Ishikawa (cell line): Measurements from ENCODE around the gene MTSS2.

Source experiments
- CEBPB ChIP-seq: IDR thresholded peaks from 2 replicates; pipeline ENCODE4 v1.6.1; 2012
- CREB1 ChIP-seq: IDR thresholded peaks from 2 replicates; pipeline ENCODE4 v1.6.1; 2012; ENCODE audit warnings: low read depth
- EGR1 ChIP-seq: IDR thresholded peaks from 2 replicates; pipeline ENCODE4 v1.6.1; 2012
- EP300 ChIP-seq: IDR thresholded peaks from 2 replicates; pipeline ENCODE4 v1.6.1; 2012; ENCODE audit warnings: borderline replicate concordance
- MAX ChIP-seq: IDR thresholded peaks from 2 replicates; pipeline ENCODE4 v1.6.1; 2012
- NFIC ChIP-seq: IDR thresholded peaks from 2 replicates; pipeline ENCODE4 v1.6.1; 2012
- RAD21 ChIP-seq: IDR thresholded peaks from 2 replicates; pipeline ENCODE4 v1.6.1; 2012; ENCODE audit warnings: low read depth
- REST ChIP-seq: IDR thresholded peaks from 2 replicates; pipeline ENCODE4 v1.6.1; 2012; ENCODE audit warnings: low read depth, mild to moderate bottlenecking
- TAF1 ChIP-seq: IDR thresholded peaks from 2 replicates; pipeline ENCODE4 v1.6.1; 2012; ENCODE audit warnings: low read depth, mild to moderate bottlenecking
- TCF12 ChIP-seq: IDR thresholded peaks from 2 replicates; pipeline ENCODE4 v1.6.1; 2012; ENCODE audit warnings: low read depth
- TEAD4 ChIP-seq: IDR thresholded peaks from 2 replicates; pipeline ENCODE4 v1.6.1; 2012
- USF1 ChIP-seq: IDR thresholded peaks from 2 replicates; pipeline ENCODE4 v1.6.1; 2012
- YY1 ChIP-seq: IDR thresholded peaks from 2 replicates; pipeline ENCODE4 v1.6.1; 2012; ENCODE audit warnings: low read depth

GRCh38 chr16:70708366-70709246 is 22.8 kb upstream of the MTSS2 start:
- no peak for TF ChIP-seq MAX
- TF ChIP-seq EP300: no peak
- TF ChIP-seq REST: no peak
- no peak for TF ChIP-seq NFIC
- TF ChIP-seq RAD21: no peak
- TF ChIP-seq TCF12: no peak
- TF ChIP-seq TAF1: no peak
- no peak for TF ChIP-seq EGR1
- TF ChIP-seq TEAD4: no peak
- TF ChIP-seq YY1: no peak
- no peak for TF ChIP-seq USF1
- no peak for TF ChIP-seq CEBPB
- no peak for TF ChIP-seq CREB1
